Right cardiac atrium (tissue), 5 donors: ENCODE data around the gene GCM1. TPM values are rescaled to one million over a fixed set of nuclear protein-coding genes. Genes with fewer than 3 reads are reported as not detected.
"Not testable (repeated sequence)": the region's sequence is repeated elsewhere in the genome, so short reads cannot be mapped to it uniquely, and the experiment has no call there.

Experiments used
- ATAC-seq, 2 donors: fragments of 200-7000 bp; cut with Tn5 transposase; one replicate each; pipeline versions ENCODE4 v1.8.0 to v1.9.1; 2020; ENCODE audit warnings: moderate library complexity in 2 of 2, mild to moderate bottlenecking in 1 of 2
- DNase-seq, 3 donors: peaks; one replicate each; pipeline ENCODE4 v3.0.0-alpha.2; 2020
- H3K27ac ChIP-seq: one replicate; pipeline ENCODE4 v1.5.1; 2013; ENCODE audit warnings: mild to moderate bottlenecking, low read length, control low read depth, moderate library complexity
- H3K27me3 ChIP-seq: one replicate; pipeline ENCODE4 v1.6.1; 2013; ENCODE audit not compliant: control insufficient read depth, insufficient read depth
- H3K4me1 ChIP-seq: one replicate; pipeline ENCODE4 v1.6.1; 2013; ENCODE audit warnings: low read length; ENCODE audit not compliant: control insufficient read depth, insufficient read depth
- H3K4me3 ChIP-seq: one replicate; pipeline ENCODE4 v1.5.1; 2013; ENCODE audit warnings: low read length, control low read depth
- H3K9me3 ChIP-seq: one replicate; pipeline ENCODE4 v1.6.1; 2013; ENCODE audit warnings: low read length; ENCODE audit not compliant: control insufficient read depth
- WGBS: extraction: QIAGEN DNeasy Blood & Tissue Kit; methylation state at CpG from one replicate; pipeline ENCODE4 v1.1.7; 2013; 5-methylcytosine and 5-hydroxymethylcytosine counted together
- intact Hi-C, 4 donors: fragments of 100-400 bp; cut with DNase I; formaldehyde crosslinking; loops; one replicate each; pipeline versions ENCODE4 v1.11.0 to v1.14.0; 2022 to 2023
- polyA plus RNA-seq: library from polyadenylated mRNA; stranded (reverse); fragments of 200-250 nt; gene quantifications from one replicate; pipeline ENCODE4 v1.2.3, GENCODE V29; 2013
- total RNA-seq, 4 donors: library from RNA; stranded (reverse); fragmentation: NEBNext Ultra II Directional; extraction: Animal tissue kit (Norgen Biotek cat#: 25700); gene quantifications; one replicate each; pipeline ENCODE4 v1.2.1, GENCODE V29; 2021
- donor health status: healthy with polysubstance abuse.
- donor health status: DM: no; HTN: yes; CAD: no.
- donor health status: DM: no; HTN: no; CAD: no.
- donor health status: DM: no; HTN: yes; CAD: no; lungs with severe emphysema.
- donor health status: DM: yes; HTN: yes; CAD: no.

Gene GCM1
- total and polyA plus RNA-seq, 5 donors: not detected

GRCh38 chr6:53171605-53172467 lies 23.2 kb upstream of the GCM1 start:
- Histone ChIP-seq H3K27ac (no peak overlapping the region), H3K4me3 (no peak overlapping the region), H3K27me3 (no peaks in the 10 kb centered on the region), H3K4me1 (no peaks in the 10 kb centered on the region), H3K9me3 (no peaks in the 10 kb centered on the region)
- intact Hi-C loops: loop anchor here (2.0 to 10.0 kb wide), 6 partner anchors 123 to 313 kb away; no protein-coding TSS in a partner anchor
- 49% methylated on average over 20 of the region's 20 CpGs for WGBS
- DNase-seq (peak; percentile 85 to 95 (median 95)), ATAC-seq (peak; percentile 94)

GRCh38 chr6:53168516-53169267 lies 20.1 kb upstream of the GCM1 start:
- Histone ChIP-seq H3K27me3 (no peaks in the 10 kb centered on the region), H3K4me1 (no peaks in the 10 kb centered on the region), H3K27ac (no peak overlapping the region), H3K9me3 (no peaks in the 10 kb centered on the region), H3K4me3 (no peak overlapping the region)
- no peak for DNase-seq
- 85% methylated on average over 4 of the region's 4 CpGs for WGBS
- no peak for ATAC-seq
- intact Hi-C loops: loop anchor here in 1 of 4 donors (5.0 kb wide), 1 partner anchor 314 kb away; no protein-coding TSS in a partner anchor

GRCh38 chr6:53165293-53165692 lies 16.7 kb upstream of the GCM1 start:
- Histone ChIP-seq H3K27ac (no peak overlapping the region), H3K9me3 (no peaks in the 10 kb centered on the region), H3K4me3 (no peak overlapping the region), H3K4me1 (no peaks in the 10 kb centered on the region), H3K27me3 (no peaks in the 10 kb centered on the region)
- DNase-seq (no peak), ATAC-seq (no peak)
- whole genome bisulfite sequencing: 97% methylated on average over 4 of the region's 4 CpGs
- intact Hi-C loops: loop anchor here in 1 of 4 donors (5.0 kb wide), 1 partner anchor 317 kb away; no protein-coding TSS in a partner anchor

GRCh38 chr6:53162606-53163005 lies 14.0 kb upstream of the GCM1 start:
- ATAC-seq: no peak
- DNase-seq: no peak
- intact Hi-C loops: no loop called here
- H3K27ac ChIP-seq: no peak overlapping the region
- H3K9me3 ChIP-seq: no peaks in the 10 kb centered on the region
- H3K4me3 ChIP-seq: no peak overlapping the region
- no peaks in the 10 kb centered on the region for H3K4me1 ChIP-seq
- H3K27me3 ChIP-seq: no peaks in the 10 kb centered on the region
- 53% methylated on average over 1 of the region's 1 CpG for WGBS

GRCh38 chr6:53161481-53162009 lies 12.9 kb upstream of the GCM1 start:
- Histone ChIP-seq H3K4me3 (no peak overlapping the region), H3K27ac (no peak overlapping the region), H3K27me3 (no peaks in the 10 kb centered on the region), H3K4me1 (no peaks in the 10 kb centered on the region), H3K9me3 (no peaks in the 10 kb centered on the region)
- intact Hi-C loops: no loop called here
- DNase-seq (no peak), ATAC-seq (no peak)
- WGBS: 72% methylated on average over 3 of the region's 3 CpGs

- intact Hi-C loops: no loop called here
- DNase-seq: no peak
- H3K4me3 ChIP-seq: no peak overlapping the region
- H3K27me3 ChIP-seq: no peaks in the 10 kb centered on the region
- no peaks in the 10 kb centered on the region for H3K9me3 ChIP-seq
- H3K27ac ChIP-seq: no peak overlapping the region
- no peak for ATAC-seq
- 50% methylated on average over 2 of the region's 2 CpGs for WGBS
- H3K4me1 ChIP-seq: no peaks in the 10 kb centered on the region
These were observed 10.9 kb upstream of the GCM1 start for GRCh38 chr6:53159558-53159957.

GRCh38 chr6:53158076-53158475 lies 9.4 kb upstream of the GCM1 start:
- DNase-seq, H3K27me3 ChIP-seq, H3K4me1 ChIP-seq, H3K9me3 ChIP-seq, intact Hi-C loops, H3K27ac ChIP-seq, ATAC-seq, H3K4me3 ChIP-seq: not testable (repeated sequence)
- WGBS: 93% methylated on average over 6 of the region's 6 CpGs

GRCh38 chr6:53155279-53155678 lies 6.6 kb upstream of the GCM1 start:
- H3K4me3 ChIP-seq, ATAC-seq, H3K27ac ChIP-seq, H3K9me3 ChIP-seq, H3K27me3 ChIP-seq, H3K4me1 ChIP-seq, intact Hi-C loops, DNase-seq: not testable (repeated sequence)
- 91% methylated on average over 4 of the region's 4 CpGs for WGBS

- H3K27ac ChIP-seq: no peak overlapping the region
- no peaks in the 10 kb centered on the region for H3K27me3 ChIP-seq
- ATAC-seq (no peak), DNase-seq (no peak)
- H3K4me1 ChIP-seq: no peaks in the 10 kb centered on the region
- intact Hi-C loops: no loop called here
- WGBS: 88% methylated on average over 2 of the region's 2 CpGs
- no peaks in the 10 kb centered on the region for H3K9me3 ChIP-seq
- no peak overlapping the region for H3K4me3 ChIP-seq
These were observed 6.2 kb upstream of the GCM1 start for GRCh38 chr6:53154794-53155193.

GRCh38 chr6:53154071-53154470 lies 5.4 kb upstream of the GCM1 start:
- Histone ChIP-seq H3K4me1 (no peaks in the 10 kb centered on the region), H3K27me3 (no peaks in the 10 kb centered on the region), H3K9me3 (no peaks in the 10 kb centered on the region), H3K4me3 (no peak overlapping the region), H3K27ac (no peak overlapping the region)
- intact Hi-C loops: no loop called here
- 73% methylated on average over 4 of the region's 4 CpGs for WGBS
- DNase-seq: no peak
- ATAC-seq: no peak

- WGBS: 90% methylated on average over 2 of the region's 2 CpGs
- H3K27ac ChIP-seq: no peak overlapping the region
- H3K4me1 ChIP-seq: no peaks in the 10 kb centered on the region
- intact Hi-C loops: no loop called here
- no peak overlapping the region for H3K4me3 ChIP-seq
- H3K27me3 ChIP-seq: no peaks in the 10 kb centered on the region
- DNase-seq (no peak), ATAC-seq (no peak)
- no peaks in the 10 kb centered on the region for H3K9me3 ChIP-seq
These were observed 3.9 kb upstream of the GCM1 start for GRCh38 chr6:53152576-53152975.
